ENCODE results near the gene PHLPP2.

GRCh38 chr16:71681360-71681759 is 43.1 kb downstream of the PHLPP2 start:
- TF ChIP-seq EZH2 (IDR thresholded peaks at IDR 0.05; ENCODE audit: borderline replicate concordance, low read length) (no peak), CTCF (IDR thresholded peaks at IDR 0.05; ENCODE audit: low read length) (no peak)

All from OCI-LY1 (cell line).